Esophagus muscularis mucosa (tissue), 4 donors: ENCODE results near the gene ATP9A.

ENCODE experiments used
- EP300 ChIP-seq: sonication (generic); formaldehyde crosslinking; IDR thresholded peaks from one replicate; pipeline ENCODE4 v1.6.1; 2017; ENCODE audit warnings: antibody characterized with exemption
- POLR2A ChIP-seq: fragments of 450-650 bp; IDR thresholded peaks from one replicate; pipeline ENCODE4 v1.6.1; 2017; ENCODE audit warnings: antibody characterized with exemption, moderate library complexity, mild to moderate bottlenecking, low read depth
- POLR2AphosphoS5 ChIP-seq, 2 donors: sonication (generic); formaldehyde crosslinking; IDR thresholded peaks; one replicate each; pipeline ENCODE4 v1.6.1; 2017; ENCODE audit warnings: antibody characterized with exemption in 2 of 2
- TF ChIP-seq, protein P1 (sequence below), 3 experiments: fragments of 200-600 bp in 2 of 3; fragments of 450-650 bp in 1 of 3; sonication (generic) in 2 of 3; IDR thresholded peaks; one replicate each; pipeline ENCODE4 v1.5.1; 2017 to 2019; ENCODE audit warnings: antibody characterized with exemption in 3 of 3, mild to moderate bottlenecking in 2 of 3, moderate library complexity in 1 of 3

- TF ChIP-seq, protein P1, sequence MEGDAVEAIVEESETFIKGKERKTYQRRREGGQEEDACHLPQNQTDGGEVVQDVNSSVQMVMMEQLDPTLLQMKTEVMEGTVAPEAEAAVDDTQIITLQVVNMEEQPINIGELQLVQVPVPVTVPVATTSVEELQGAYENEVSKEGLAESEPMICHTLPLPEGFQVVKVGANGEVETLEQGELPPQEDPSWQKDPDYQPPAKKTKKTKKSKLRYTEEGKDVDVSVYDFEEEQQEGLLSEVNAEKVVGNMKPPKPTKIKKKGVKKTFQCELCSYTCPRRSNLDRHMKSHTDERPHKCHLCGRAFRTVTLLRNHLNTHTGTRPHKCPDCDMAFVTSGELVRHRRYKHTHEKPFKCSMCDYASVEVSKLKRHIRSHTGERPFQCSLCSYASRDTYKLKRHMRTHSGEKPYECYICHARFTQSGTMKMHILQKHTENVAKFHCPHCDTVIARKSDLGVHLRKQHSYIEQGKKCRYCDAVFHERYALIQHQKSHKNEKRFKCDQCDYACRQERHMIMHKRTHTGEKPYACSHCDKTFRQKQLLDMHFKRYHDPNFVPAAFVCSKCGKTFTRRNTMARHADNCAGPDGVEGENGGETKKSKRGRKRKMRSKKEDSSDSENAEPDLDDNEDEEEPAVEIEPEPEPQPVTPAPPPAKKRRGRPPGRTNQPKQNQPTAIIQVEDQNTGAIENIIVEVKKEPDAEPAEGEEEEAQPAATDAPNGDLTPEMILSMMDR (IDR thresholded peaks at IDR 0.05) = no peak
- no peak for TF ChIP-seq EP300
- no peak for TF ChIP-seq POLR2A
- no peak for TF ChIP-seq POLR2AphosphoS5 (IDR thresholded peaks at IDR 0.05)
Observed at GRCh38 chr20:51656726-51657260, 111.4 kb downstream of the ATP9A start.
